D721Med (cell line): ENCODE measurements around the gene CECR2.

Experiments used
- DNase-seq: peaks from one replicate; pipeline ENCODE4 v3.0.0; 2011; ENCODE audit warnings: low spot score; ENCODE audit not compliant: insufficient read length
- FAIRE-seq: peaks from 2 replicates; lab custom pipeline; 2011; peaks lifted over from hg19 to GRCh38; lab: Jason Lieb, UNC
- CTCF ChIP-seq: IDR thresholded peaks from 2 replicates; pipeline ENCODE4 v1.5.1; 2012; ENCODE audit warnings: mild to moderate bottlenecking, control low read depth; ENCODE audit not compliant: insufficient read depth; ENCODE audit errors: missing control alignments

Gene CECR2

GRCh38 chr22:17603668-17604067 lies 234.4 kb downstream of the CECR2 start:
- FAIRE-seq = no peak
- DNase-seq = no peak
- TF ChIP-seq CTCF = no peak

GRCh38 chr22:17606496-17606895 lies 237.2 kb downstream of the CECR2 start:
- DNase-seq (no peak), FAIRE-seq (no peak)
- no peak for TF ChIP-seq CTCF
